ENCODE data around the gene KIF16B. TPM values are rescaled to one million over a fixed set of nuclear protein-coding genes. Genes with fewer than 3 reads are reported as not detected.

The KIF16B gene
- total RNA-seq, 1 experiment from 2014 or later: 16.6 TPM

DNA sequence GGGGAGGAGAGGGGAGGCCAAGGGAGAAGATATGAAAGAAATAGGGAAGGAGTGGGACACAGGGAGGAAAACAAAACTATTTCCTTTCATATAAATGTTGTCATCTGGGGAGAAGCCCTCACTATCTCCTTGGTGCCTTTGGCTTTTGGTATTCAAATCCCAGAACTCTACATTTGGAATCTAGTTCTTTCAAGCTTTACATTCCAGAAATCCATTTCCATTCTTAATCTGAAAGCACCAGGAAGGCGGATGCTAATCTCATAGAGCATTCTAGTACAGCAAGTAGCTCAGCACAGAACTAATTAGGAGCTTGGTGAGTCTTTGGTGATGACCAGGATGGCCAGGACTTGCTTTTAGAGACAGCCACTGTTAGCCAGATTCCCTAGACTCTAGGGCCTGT lies 177.9 kb downstream of the KIF16B start:
- Histone ChIP-seq H3K9me3 (ENCODE audit: control insufficient read depth, insufficient read depth, low read depth, low read length) (no peaks in the 10 kb centered on the region), H3K4me1 (ENCODE audit: control insufficient read depth, insufficient read depth, low read length) (no peaks in the 10 kb centered on the region), H3K27me3 (ENCODE audit: control insufficient read depth, insufficient read depth, low read length) (no peaks in the 10 kb centered on the region), H3K27ac (ENCODE audit: low read length) (no peak overlapping the region), H3K36me3 (ENCODE audit: control insufficient read depth, insufficient read depth, low read length) (no peaks in the 10 kb centered on the region), H3K4me3 (ENCODE audit: low read depth in 2 of 2, low read length in 2 of 2) (no peak overlapping the region)
- in situ Hi-C loops (cut with HindIII; ENCODE audit: low pct_unique_long_range_greater_than_20kb, low sequenced_read_pairs) (no loop called here), intact Hi-C loops (cut with micrococcal nuclease; ENCODE audit: unreplicated experiment) (no loop called here)
- CTCF ChIA-PET: no interaction called here
- TF ChIP-seq TCF7L2 (IDR thresholded peaks at IDR 0.05; ENCODE audit: low read depth, low read length): no peak
- TF ChIP-seq, protein P1, sequence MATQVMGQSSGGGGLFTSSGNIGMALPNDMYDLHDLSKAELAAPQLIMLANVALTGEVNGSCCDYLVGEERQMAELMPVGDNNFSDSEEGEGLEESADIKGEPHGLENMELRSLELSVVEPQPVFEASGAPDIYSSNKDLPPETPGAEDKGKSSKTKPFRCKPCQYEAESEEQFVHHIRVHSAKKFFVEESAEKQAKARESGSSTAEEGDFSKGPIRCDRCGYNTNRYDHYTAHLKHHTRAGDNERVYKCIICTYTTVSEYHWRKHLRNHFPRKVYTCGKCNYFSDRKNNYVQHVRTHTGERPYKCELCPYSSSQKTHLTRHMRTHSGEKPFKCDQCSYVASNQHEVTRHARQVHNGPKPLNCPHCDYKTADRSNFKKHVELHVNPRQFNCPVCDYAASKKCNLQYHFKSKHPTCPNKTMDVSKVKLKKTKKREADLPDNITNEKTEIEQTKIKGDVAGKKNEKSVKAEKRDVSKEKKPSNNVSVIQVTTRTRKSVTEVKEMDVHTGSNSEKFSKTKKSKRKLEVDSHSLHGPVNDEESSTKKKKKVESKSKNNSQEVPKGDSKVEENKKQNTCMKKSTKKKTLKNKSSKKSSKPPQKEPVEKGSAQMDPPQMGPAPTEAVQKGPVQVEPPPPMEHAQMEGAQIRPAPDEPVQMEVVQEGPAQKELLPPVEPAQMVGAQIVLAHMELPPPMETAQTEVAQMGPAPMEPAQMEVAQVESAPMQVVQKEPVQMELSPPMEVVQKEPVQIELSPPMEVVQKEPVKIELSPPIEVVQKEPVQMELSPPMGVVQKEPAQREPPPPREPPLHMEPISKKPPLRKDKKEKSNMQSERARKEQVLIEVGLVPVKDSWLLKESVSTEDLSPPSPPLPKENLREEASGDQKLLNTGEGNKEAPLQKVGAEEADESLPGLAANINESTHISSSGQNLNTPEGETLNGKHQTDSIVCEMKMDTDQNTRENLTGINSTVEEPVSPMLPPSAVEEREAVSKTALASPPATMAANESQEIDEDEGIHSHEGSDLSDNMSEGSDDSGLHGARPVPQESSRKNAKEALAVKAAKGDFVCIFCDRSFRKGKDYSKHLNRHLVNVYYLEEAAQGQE (IDR thresholded peaks at IDR 0.05; ENCODE audit: insufficient read depth in 1 of 2, low read depth in 2 of 2, low read length in 1 of 2): no peak
- no TSS peak for BruUV-seq (replicated peaks)
- POLR2A ChIA-PET: no interaction called here
- DNase-seq (ENCODE audit: low read depth, low spot score) (no peak), ATAC-seq (no peak)

DNA sequence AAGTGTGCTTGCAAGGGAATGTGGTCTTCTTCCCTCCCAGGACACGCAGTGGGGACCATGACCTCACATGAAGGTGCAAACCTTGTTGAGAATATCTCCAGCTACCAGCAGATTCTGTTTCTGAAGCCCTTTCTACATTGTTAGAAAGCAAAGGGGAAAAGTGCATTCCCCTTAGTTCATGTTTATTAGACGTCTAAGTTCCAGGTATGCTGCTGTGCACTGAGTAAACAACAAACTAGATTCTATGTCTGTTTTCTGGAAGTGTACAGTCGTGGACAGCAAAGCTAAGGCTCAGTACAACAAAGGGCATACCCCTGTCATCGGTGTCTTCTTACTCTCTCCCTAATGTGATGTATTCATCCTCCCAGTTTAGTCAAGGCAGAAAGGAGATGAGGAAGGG lies 178.5 kb downstream of the KIF16B start:
- in situ Hi-C loops (cut with HindIII; ENCODE audit: low pct_unique_long_range_greater_than_20kb, low sequenced_read_pairs) (no loop called here), intact Hi-C loops (cut with micrococcal nuclease; ENCODE audit: unreplicated experiment) (no loop called here)
- Histone ChIP-seq H3K36me3 (ENCODE audit: control insufficient read depth, insufficient read depth, low read length) (no peaks in the 10 kb centered on the region), H3K9me3 (ENCODE audit: control insufficient read depth, insufficient read depth, low read depth, low read length) (no peaks in the 10 kb centered on the region), H3K4me3 (ENCODE audit: low read depth in 2 of 2, low read length in 2 of 2) (no peak overlapping the region), H3K4me1 (ENCODE audit: control insufficient read depth, insufficient read depth, low read length) (no peaks in the 10 kb centered on the region), H3K27ac (ENCODE audit: low read length) (no peak overlapping the region), H3K27me3 (ENCODE audit: control insufficient read depth, insufficient read depth, low read length) (no peaks in the 10 kb centered on the region)
- CTCF ChIA-PET: no interaction called here
- ATAC-seq: no peak
- TF ChIP-seq, protein P1 (IDR thresholded peaks at IDR 0.05; ENCODE audit: insufficient read depth in 1 of 2, low read depth in 2 of 2, low read length in 1 of 2): no peak
- POLR2A ChIA-PET: no interaction called here
- no TSS peak for BruUV-seq (replicated peaks)
- DNase-seq (ENCODE audit: low read depth, low spot score): no peak

DNA sequence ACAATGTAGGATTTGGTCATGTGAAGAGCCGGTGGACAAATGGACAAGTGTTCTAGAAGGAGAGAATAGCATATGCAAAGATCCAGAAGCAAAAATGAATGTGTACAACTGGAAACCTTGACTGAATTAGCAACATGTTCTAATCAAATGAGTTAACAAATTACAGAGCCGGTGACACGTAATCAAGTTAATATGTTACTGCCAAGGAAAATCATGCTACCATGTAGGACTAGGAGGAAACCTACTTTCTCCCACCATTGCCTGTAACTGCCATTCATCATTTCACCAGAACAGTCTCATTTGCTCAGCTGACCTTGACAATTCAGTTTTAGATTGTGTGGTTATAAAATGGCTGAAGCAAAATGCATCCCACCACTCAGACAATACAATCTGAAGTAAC lies 179.4 kb downstream of the KIF16B start:
- no peak for ATAC-seq
- DNase-seq (ENCODE audit: low read depth, low spot score): no peak
- H3K27me3 ChIP-seq (ENCODE audit: control insufficient read depth, insufficient read depth, low read length): no peaks in the 10 kb centered on the region
- POLR2A ChIA-PET: no interaction called here
- H3K4me3 ChIP-seq (ENCODE audit: low read depth in 2 of 2, low read length in 2 of 2): no peak overlapping the region
- H3K4me1 ChIP-seq (ENCODE audit: control insufficient read depth, insufficient read depth, low read length): no peaks in the 10 kb centered on the region
- H3K9me3 ChIP-seq (ENCODE audit: control insufficient read depth, insufficient read depth, low read depth, low read length): no peaks in the 10 kb centered on the region
- CTCF ChIA-PET: no interaction called here
- BruUV-seq (replicated peaks): no TSS peak
- no peaks in the 10 kb centered on the region for H3K36me3 ChIP-seq (ENCODE audit: control insufficient read depth, insufficient read depth, low read length)
- in situ Hi-C loops (cut with HindIII; ENCODE audit: low pct_unique_long_range_greater_than_20kb, low sequenced_read_pairs) (no loop called here), intact Hi-C loops (cut with micrococcal nuclease; ENCODE audit: unreplicated experiment) (no loop called here)
- H3K27ac ChIP-seq (ENCODE audit: low read length): no peak overlapping the region
- TF ChIP-seq, protein P1 (IDR thresholded peaks at IDR 0.05; ENCODE audit: insufficient read depth in 1 of 2, low read depth in 2 of 2, low read length in 1 of 2): no peak
- TF ChIP-seq, protein P2, sequence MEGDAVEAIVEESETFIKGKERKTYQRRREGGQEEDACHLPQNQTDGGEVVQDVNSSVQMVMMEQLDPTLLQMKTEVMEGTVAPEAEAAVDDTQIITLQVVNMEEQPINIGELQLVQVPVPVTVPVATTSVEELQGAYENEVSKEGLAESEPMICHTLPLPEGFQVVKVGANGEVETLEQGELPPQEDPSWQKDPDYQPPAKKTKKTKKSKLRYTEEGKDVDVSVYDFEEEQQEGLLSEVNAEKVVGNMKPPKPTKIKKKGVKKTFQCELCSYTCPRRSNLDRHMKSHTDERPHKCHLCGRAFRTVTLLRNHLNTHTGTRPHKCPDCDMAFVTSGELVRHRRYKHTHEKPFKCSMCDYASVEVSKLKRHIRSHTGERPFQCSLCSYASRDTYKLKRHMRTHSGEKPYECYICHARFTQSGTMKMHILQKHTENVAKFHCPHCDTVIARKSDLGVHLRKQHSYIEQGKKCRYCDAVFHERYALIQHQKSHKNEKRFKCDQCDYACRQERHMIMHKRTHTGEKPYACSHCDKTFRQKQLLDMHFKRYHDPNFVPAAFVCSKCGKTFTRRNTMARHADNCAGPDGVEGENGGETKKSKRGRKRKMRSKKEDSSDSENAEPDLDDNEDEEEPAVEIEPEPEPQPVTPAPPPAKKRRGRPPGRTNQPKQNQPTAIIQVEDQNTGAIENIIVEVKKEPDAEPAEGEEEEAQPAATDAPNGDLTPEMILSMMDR (IDR thresholded peaks at IDR 0.05): no peak
- TF ChIP-seq POLR2AphosphoS5 (IDR thresholded peaks at IDR 0.05; ENCODE audit: low read depth, low read length): no peak
- TF ChIP-seq TCF7L2 (IDR thresholded peaks at IDR 0.05; ENCODE audit: low read depth, low read length): no peak
- no peak for TF ChIP-seq SIN3A (IDR thresholded peaks at IDR 0.05; ENCODE audit: borderline replicate concordance, insufficient read depth, low read depth, low read length)
